WTC11 (cell line): ENCODE results near the gene CARD11.

Source experiments
- E2F1 ChIP-seq: sonication (generic); formaldehyde crosslinking; IDR thresholded peaks from 2 replicates; pipeline ENCODE4 v1.8.0; 2022; ENCODE audit warnings: mild to moderate bottlenecking, missing genetic modification reagents
- EMX1 ChIP-seq: fragments of 250-450 bp; sonication (Bioruptor Pico); IDR thresholded peaks from 2 replicates; pipeline ENCODE4 v1.8.0; 2021; ENCODE audit warnings: mild to moderate bottlenecking
- HMGXB4 ChIP-seq: sonication (generic); formaldehyde crosslinking; IDR thresholded peaks from 2 replicates; pipeline ENCODE4 v1.8.1; 2023; ENCODE audit warnings: mild to moderate bottlenecking, moderate library complexity, missing genetic modification reagents
- IRF2 ChIP-seq: sonication (generic); formaldehyde crosslinking; IDR thresholded peaks from 2 replicates; pipeline ENCODE4 v1.8.0; 2022; ENCODE audit warnings: low read depth, missing genetic modification reagents, borderline replicate concordance
- JUN ChIP-seq: sonication (generic); formaldehyde crosslinking; IDR thresholded peaks from 2 replicates; pipeline ENCODE4 v1.8.0; 2023; ENCODE audit warnings: mild to moderate bottlenecking, missing genetic modification reagents
- NR3C1 ChIP-seq: sonication (generic); formaldehyde crosslinking; conservative IDR thresholded peaks from 2 replicates; pipeline ENCODE4 v1.8.1; 2023; ENCODE audit warnings: low read depth, mild to moderate bottlenecking, missing genetic modification reagents
- STAT6 ChIP-seq: sonication (generic); formaldehyde crosslinking; conservative IDR thresholded peaks from 2 replicates; pipeline ENCODE4 v1.8.1; 2023; ENCODE audit warnings: mild to moderate bottlenecking, low read depth, missing genetic modification reagents, moderate library complexity
- ZNF263 ChIP-seq: sonication (generic); formaldehyde crosslinking; IDR thresholded peaks from 2 replicates; pipeline ENCODE4 v1.8.1; 2022; ENCODE audit warnings: low read depth, mild to moderate bottlenecking, moderate library complexity, missing genetic modification reagents
- ZNF281 ChIP-seq: sonication (generic); formaldehyde crosslinking; IDR thresholded peaks from 2 replicates; pipeline ENCODE4 v1.8.0; 2023; ENCODE audit warnings: mild to moderate bottlenecking, missing genetic modification reagents
- ZNF671 ChIP-seq: fragments of 250-450 bp; sonication (Bioruptor Pico); IDR thresholded peaks from 2 replicates; pipeline ENCODE4 v1.8.0; 2021; ENCODE audit warnings: mild to moderate bottlenecking
- TF ChIP-seq, protein P1 (sequence below): fragments of 200-600 bp; IDR thresholded peaks from 2 replicates; pipeline ENCODE4 v1.8.0; 2022; ENCODE audit warnings: antibody characterized with exemption

GRCh38 chr7:2866601-2867000, 177.1 kb downstream of the CARD11 start:
- TF ChIP-seq JUN (CRISPR knock-in tag) = no peak
- no peak for TF ChIP-seq EMX1 (CRISPR knock-in tag)
- TF ChIP-seq ZNF671 (CRISPR knock-in tag) = no peak
- TF ChIP-seq, protein P1, sequence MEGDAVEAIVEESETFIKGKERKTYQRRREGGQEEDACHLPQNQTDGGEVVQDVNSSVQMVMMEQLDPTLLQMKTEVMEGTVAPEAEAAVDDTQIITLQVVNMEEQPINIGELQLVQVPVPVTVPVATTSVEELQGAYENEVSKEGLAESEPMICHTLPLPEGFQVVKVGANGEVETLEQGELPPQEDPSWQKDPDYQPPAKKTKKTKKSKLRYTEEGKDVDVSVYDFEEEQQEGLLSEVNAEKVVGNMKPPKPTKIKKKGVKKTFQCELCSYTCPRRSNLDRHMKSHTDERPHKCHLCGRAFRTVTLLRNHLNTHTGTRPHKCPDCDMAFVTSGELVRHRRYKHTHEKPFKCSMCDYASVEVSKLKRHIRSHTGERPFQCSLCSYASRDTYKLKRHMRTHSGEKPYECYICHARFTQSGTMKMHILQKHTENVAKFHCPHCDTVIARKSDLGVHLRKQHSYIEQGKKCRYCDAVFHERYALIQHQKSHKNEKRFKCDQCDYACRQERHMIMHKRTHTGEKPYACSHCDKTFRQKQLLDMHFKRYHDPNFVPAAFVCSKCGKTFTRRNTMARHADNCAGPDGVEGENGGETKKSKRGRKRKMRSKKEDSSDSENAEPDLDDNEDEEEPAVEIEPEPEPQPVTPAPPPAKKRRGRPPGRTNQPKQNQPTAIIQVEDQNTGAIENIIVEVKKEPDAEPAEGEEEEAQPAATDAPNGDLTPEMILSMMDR = no peak
- no peak for TF ChIP-seq IRF2 (CRISPR knock-in tag)
- TF ChIP-seq HMGXB4 (CRISPR knock-in tag) = no peak
- TF ChIP-seq ZNF263 = no peak
- no peak for TF ChIP-seq NR3C1 (CRISPR knock-in tag)
- no peak for TF ChIP-seq STAT6
- no peak for TF ChIP-seq ZNF281
- no peak for TF ChIP-seq E2F1 (CRISPR knock-in tag)
